Neural cell (in vitro differentiated cells): ENCODE measurements around the gene AXIN1. TPM values are rescaled to one million over a fixed set of nuclear protein-coding genes. Genes with fewer than 3 reads are reported as not detected.

ENCODE experiments used
- H2AFZ ChIP-seq: fragments of 200-600, 300-800 bp; sonication (generic), shearing (Covaris generic); 2 replicates; pipeline ENCODE4 v1.6.0; 2014; ENCODE audit warnings: low read depth, mild to moderate bottlenecking, antibody characterized with exemption, low read length, moderate library complexity
- H3F3A ChIP-seq: fragments of 200-600 bp; shearing (Covaris generic); 2 replicates; pipeline ENCODE4 v1.6.1; 2016; ENCODE audit warnings: mild to moderate bottlenecking, moderate library complexity, mixed read lengths, antibody characterized with exemption, low read length; ENCODE audit not compliant: insufficient read depth, poor library complexity, severe bottlenecking
- H3K27ac ChIP-seq: fragments of 200-600, 300-800 bp; sonication (generic), shearing (Covaris generic); 2 replicates; pipeline ENCODE4 v1.5.1; 2014; ENCODE audit warnings: mild to moderate bottlenecking, low read length, moderate library complexity
- H3K27me3 ChIP-seq: fragments of 300-800, 200-600 bp; sonication (generic), shearing (Covaris generic); 2 replicates; pipeline ENCODE4 v1.6.0; 2014; ENCODE audit warnings: mild to moderate bottlenecking, low read depth, low read length, moderate library complexity; ENCODE audit not compliant: insufficient read depth
- H3K36me3 ChIP-seq: fragments of 300-800, 200-600 bp; sonication (generic), shearing (Covaris generic); 2 replicates; pipeline ENCODE4 v1.5.1; 2014; ENCODE audit warnings: mild to moderate bottlenecking, antibody characterized with exemption, low read length, moderate library complexity; ENCODE audit not compliant: insufficient read depth
- H3K4me2 ChIP-seq: fragments of 300-800, 200-600 bp; sonication (generic), shearing (Covaris generic); 2 replicates; pipeline ENCODE4 v1.6.0; 2014; ENCODE audit warnings: mild to moderate bottlenecking, low read length
- H3K4me3 ChIP-seq: fragments of 300-800, 200-600 bp; sonication (generic), shearing (Covaris generic); 2 replicates; pipeline ENCODE4 v1.5.1; 2014; ENCODE audit warnings: mild to moderate bottlenecking, low read length, moderate library complexity
- H3K79me2 ChIP-seq: fragments of 200-600 bp; shearing (Covaris generic); replicated peaks from 2 replicates; pipeline ENCODE4 v1.6.0; 2014; ENCODE audit warnings: mild to moderate bottlenecking, low read length, moderate library complexity; ENCODE audit not compliant: insufficient read depth
- H3K9ac ChIP-seq: fragments of 300-800, 200-600 bp; sonication (generic), shearing (Covaris generic); 2 replicates; pipeline ENCODE4 v1.6.1; 2016; ENCODE audit warnings: mild to moderate bottlenecking, low read length, mixed read lengths
- H3K9me2 ChIP-seq: fragments of 200-600 bp; shearing (Covaris generic); 2 replicates; pipeline ENCODE4 v1.6.1; 2016; ENCODE audit warnings: mild to moderate bottlenecking, low read length, mixed read lengths; ENCODE audit not compliant: insufficient read depth
- H3K9me3 ChIP-seq: fragments of 200-600, 300-800 bp; sonication (generic), shearing (Covaris generic); 2 replicates; pipeline ENCODE4 v1.6.1; 2016; ENCODE audit warnings: mild to moderate bottlenecking, mixed run types, low read length, moderate library complexity, mixed read lengths
- H4K20me1 ChIP-seq: fragments of 200-600 bp; shearing (Covaris generic); 2 replicates; pipeline ENCODE4 v1.6.1; 2016; ENCODE audit warnings: mild to moderate bottlenecking, mixed run types; ENCODE audit not compliant: insufficient read depth
- CTCF ChIP-seq: fragments of 450-650 bp; IDR thresholded peaks from 2 replicates; pipeline ENCODE4 v1.5.1; 2014; ENCODE audit warnings: antibody characterized with exemption, mild to moderate bottlenecking, moderate library complexity; ENCODE audit not compliant: poor library complexity, severe bottlenecking
- EP300 ChIP-seq: fragments of 450-650 bp; conservative IDR thresholded peaks from 2 replicates; pipeline ENCODE4 v1.6.1; 2014; ENCODE audit warnings: antibody characterized with exemption, mild to moderate bottlenecking, moderate library complexity; ENCODE audit not compliant: poor library complexity, severe bottlenecking
- EZH2 ChIP-seq: fragments of 200-600, 300-800 bp; shearing (Covaris generic), sonication (generic); IDR thresholded peaks from 2 replicates; pipeline ENCODE4 v1.6.1; 2014; ENCODE audit warnings: antibody characterized with exemption, low read length, borderline replicate concordance, mild to moderate bottlenecking; ENCODE audit not compliant: insufficient read depth, poor library complexity, severe bottlenecking
- MXI1 ChIP-seq: fragments of 450-650 bp; conservative IDR thresholded peaks from 2 replicates; pipeline ENCODE4 v1.6.1; 2014; ENCODE audit warnings: antibody characterized with exemption, mild to moderate bottlenecking; ENCODE audit not compliant: poor library complexity, severe bottlenecking
- POLR2AphosphoS5 ChIP-seq: IDR thresholded peaks from 2 replicates; pipeline ENCODE4 v1.6.1; 2012
- RAD21 ChIP-seq: fragments of 450-650 bp; conservative IDR thresholded peaks from 2 replicates; pipeline ENCODE4 v1.6.1; 2014; ENCODE audit warnings: antibody characterized with exemption, mild to moderate bottlenecking, moderate library complexity
- SMC3 ChIP-seq: fragments of 450-650 bp; conservative IDR thresholded peaks from 2 replicates; pipeline ENCODE4 v1.6.1; 2014; ENCODE audit warnings: antibody characterized with exemption, mild to moderate bottlenecking, moderate library complexity; ENCODE audit not compliant: poor library complexity
- TAF1 ChIP-seq: IDR thresholded peaks from 2 replicates; pipeline ENCODE4 v1.6.1; 2012; ENCODE audit warnings: low read depth
- polyA plus RNA-seq: library from polyadenylated mRNA; depleted of rRNA; stranded (reverse); fragments of >200 nt; gene quantifications from 2 replicates; pipeline ENCODE4 v1.2.3, GENCODE V29; 2014
- TF ChIP-seq, protein P1 (sequence below): IDR thresholded peaks from 2 replicates; pipeline ENCODE4 v1.6.1; 2012; ENCODE audit warnings: borderline replicate concordance

Gene AXIN1
- polyA plus RNA-seq, 1 donor from 2014 or later: 30.5 TPM

DNA sequence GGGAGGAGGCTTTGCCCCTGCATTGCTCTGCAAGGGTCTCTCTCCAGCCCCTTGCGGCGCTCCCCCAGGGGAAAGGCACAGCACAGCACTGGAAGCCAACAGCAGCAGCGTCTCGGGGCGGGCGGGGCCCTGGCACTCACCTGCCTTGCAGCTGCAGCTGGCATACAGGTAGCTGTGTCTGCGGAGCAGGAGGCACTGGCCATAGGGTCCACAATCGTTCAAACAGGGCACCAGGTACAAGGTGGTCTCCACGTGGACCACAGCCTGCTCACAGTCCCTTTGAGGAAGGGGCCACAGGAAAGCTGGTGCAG is 22.0 kb upstream of the AXIN1 start:
- no peaks in the 10 kb centered on the region for H3K36me3 ChIP-seq

GRCh38 chr16:373848-374615 is 21.5 kb upstream of the AXIN1 start:
- H3F3A ChIP-seq: no peaks in the 10 kb centered on the region
- no peaks in the 10 kb centered on the region for H3K36me3 ChIP-seq
- H3K4me3 ChIP-seq: no peak overlapping the region
- TF ChIP-seq CTCF: no peak
- TF ChIP-seq SMC3: no peak
- no peak for TF ChIP-seq RAD21
- TF ChIP-seq EP300: no peak
- TF ChIP-seq, protein P1, sequence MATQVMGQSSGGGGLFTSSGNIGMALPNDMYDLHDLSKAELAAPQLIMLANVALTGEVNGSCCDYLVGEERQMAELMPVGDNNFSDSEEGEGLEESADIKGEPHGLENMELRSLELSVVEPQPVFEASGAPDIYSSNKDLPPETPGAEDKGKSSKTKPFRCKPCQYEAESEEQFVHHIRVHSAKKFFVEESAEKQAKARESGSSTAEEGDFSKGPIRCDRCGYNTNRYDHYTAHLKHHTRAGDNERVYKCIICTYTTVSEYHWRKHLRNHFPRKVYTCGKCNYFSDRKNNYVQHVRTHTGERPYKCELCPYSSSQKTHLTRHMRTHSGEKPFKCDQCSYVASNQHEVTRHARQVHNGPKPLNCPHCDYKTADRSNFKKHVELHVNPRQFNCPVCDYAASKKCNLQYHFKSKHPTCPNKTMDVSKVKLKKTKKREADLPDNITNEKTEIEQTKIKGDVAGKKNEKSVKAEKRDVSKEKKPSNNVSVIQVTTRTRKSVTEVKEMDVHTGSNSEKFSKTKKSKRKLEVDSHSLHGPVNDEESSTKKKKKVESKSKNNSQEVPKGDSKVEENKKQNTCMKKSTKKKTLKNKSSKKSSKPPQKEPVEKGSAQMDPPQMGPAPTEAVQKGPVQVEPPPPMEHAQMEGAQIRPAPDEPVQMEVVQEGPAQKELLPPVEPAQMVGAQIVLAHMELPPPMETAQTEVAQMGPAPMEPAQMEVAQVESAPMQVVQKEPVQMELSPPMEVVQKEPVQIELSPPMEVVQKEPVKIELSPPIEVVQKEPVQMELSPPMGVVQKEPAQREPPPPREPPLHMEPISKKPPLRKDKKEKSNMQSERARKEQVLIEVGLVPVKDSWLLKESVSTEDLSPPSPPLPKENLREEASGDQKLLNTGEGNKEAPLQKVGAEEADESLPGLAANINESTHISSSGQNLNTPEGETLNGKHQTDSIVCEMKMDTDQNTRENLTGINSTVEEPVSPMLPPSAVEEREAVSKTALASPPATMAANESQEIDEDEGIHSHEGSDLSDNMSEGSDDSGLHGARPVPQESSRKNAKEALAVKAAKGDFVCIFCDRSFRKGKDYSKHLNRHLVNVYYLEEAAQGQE: no peak
- no peak for TF ChIP-seq TAF1
- no peak for TF ChIP-seq EZH2
- TF ChIP-seq POLR2AphosphoS5: no peak
- no peak for TF ChIP-seq MXI1
- H3K4me2 ChIP-seq: no peak overlapping the region
- peaks cover 4% of the 10 kb centered on the region for H4K20me1 ChIP-seq
- H3K27ac ChIP-seq: no peak overlapping the region
- no peaks in the 10 kb centered on the region for H3K9me2 ChIP-seq
- no peak overlapping the region for H2AFZ ChIP-seq
- H3K9ac ChIP-seq: no peak overlapping the region
- H3K79me2 ChIP-seq: no peaks in the 10 kb centered on the region
- H3K27me3 ChIP-seq: no peaks in the 10 kb centered on the region
- no peaks in the 10 kb centered on the region for H3K9me3 ChIP-seq

More for the DNA sequence above, 22.0 kb upstream of the AXIN1 start:
- Histone ChIP-seq H3F3A (no peaks in the 10 kb centered on the region), H3K4me3 (no peak overlapping the region), H3K9me3 (no peaks in the 10 kb centered on the region), H3K27ac (no peak overlapping the region), H3K9ac (no peak overlapping the region), H3K79me2 (no peaks in the 10 kb centered on the region), H2AFZ (no peak overlapping the region), H3K27me3 (no peaks in the 10 kb centered on the region), H3K9me2 (no peaks in the 10 kb centered on the region), H4K20me1 (peaks cover 4% of the 10 kb centered on the region), H3K4me2 (no peak overlapping the region)
- TF ChIP-seq TAF1 (no peak), SMC3 (no peak), MXI1 (no peak), RAD21 (no peak), CTCF (no peak), POLR2AphosphoS5 (no peak)
